ENCODE data around the gene NEURL2. TPM values are rescaled to one million over a fixed set of nuclear protein-coding genes. Genes with fewer than 3 reads are reported as not detected.
"Not testable (repeated sequence)": the region's sequence is repeated elsewhere in the genome, so short reads cannot be mapped to it uniquely, and the experiment has no call there.

The NEURL2 gene
- total RNA-seq, 1 donor from 2014 or later: 2.8 TPM

GRCh38 chr20:45902199-45902701, 11.2 kb upstream of the NEURL2 start:
- Histone ChIP-seq H3K4me1 (no peaks in the 10 kb centered on the region), H3K4me3 (no peak overlapping the region), H3K27ac (no peak overlapping the region), H3K27me3 (no peaks in the 10 kb centered on the region), H3K36me3 (peaks cover 32% of the 10 kb centered on the region), H3K9me3 (no peaks in the 10 kb centered on the region)
- no peak for TF ChIP-seq CTCF (IDR thresholded peaks at IDR 0.05)
- no peak for ATAC-seq
- intact Hi-C loops (cut with DNase I): no loop called here
- DNase-seq: no peak

- H3K36me3 ChIP-seq: peaks cover 40% of the 10 kb centered on the region
- H3K27ac ChIP-seq; H3K4me1 ChIP-seq; DNase-seq; intact Hi-C loops (cut with DNase I); H3K9me3 ChIP-seq; H3K4me3 ChIP-seq; ATAC-seq; H3K27me3 ChIP-seq: not testable (repeated sequence)
These were observed 10.3 kb upstream of the NEURL2 start for GRCh38 chr20:45901332-45901731.

- DNase-seq: no peak
- Histone ChIP-seq H3K4me1 (no peaks in the 10 kb centered on the region), H3K36me3 (peaks cover 61% of the 10 kb centered on the region), H3K27me3 (no peaks in the 10 kb centered on the region), H3K4me3 (no peak overlapping the region), H3K27ac (no peak overlapping the region), H3K9me3 (no peaks in the 10 kb centered on the region)
- intact Hi-C loops (cut with DNase I): no loop called here
- peak; percentile 11 for ATAC-seq
- no peak for TF ChIP-seq CTCF (IDR thresholded peaks at IDR 0.05)
These were observed 8.2 kb upstream of the NEURL2 start for GRCh38 chr20:45899046-45899835.

GRCh38 chr20:45898285-45898684, 7.3 kb upstream of the NEURL2 start:
- no peaks in the 10 kb centered on the region for H3K4me1 ChIP-seq
- H3K9me3 ChIP-seq: no peaks in the 10 kb centered on the region
- no peak overlapping the region for H3K27ac ChIP-seq
- H3K4me3 ChIP-seq: no peak overlapping the region
- H3K36me3 ChIP-seq: peaks cover 67% of the 10 kb centered on the region
- no peaks in the 10 kb centered on the region for H3K27me3 ChIP-seq
- DNase-seq (no peak), ATAC-seq (no peak)
- intact Hi-C loops (cut with DNase I): no loop called here
- TF ChIP-seq CTCF (IDR thresholded peaks at IDR 0.05): no peak

GRCh38 chr20:45897692-45898091, 6.7 kb upstream of the NEURL2 start:
- no peak for TF ChIP-seq CTCF (IDR thresholded peaks at IDR 0.05)
- Histone ChIP-seq H3K4me1 (no peaks in the 10 kb centered on the region), H3K36me3 (peaks cover 67% of the 10 kb centered on the region), H3K4me3 (no peak overlapping the region), H3K27ac (no peak overlapping the region), H3K27me3 (no peaks in the 10 kb centered on the region), H3K9me3 (no peaks in the 10 kb centered on the region)
- ATAC-seq (no peak), DNase-seq (no peak)
- intact Hi-C loops (cut with DNase I): no loop called here

- Histone ChIP-seq H3K36me3 (peaks cover 67% of the 10 kb centered on the region), H3K4me3 (no peak overlapping the region), H3K27ac (no peak overlapping the region), H3K9me3 (no peaks in the 10 kb centered on the region), H3K27me3 (no peaks in the 10 kb centered on the region), H3K4me1 (peaks cover 1% of the 10 kb centered on the region)
- intact Hi-C loops (cut with DNase I): no loop called here
- no peak for ATAC-seq
- TF ChIP-seq CTCF (IDR thresholded peaks at IDR 0.05): no peak
- DNase-seq: no peak
These were observed 6.3 kb upstream of the NEURL2 start for GRCh38 chr20:45897289-45897688.
